Measurements from ENCODE around the gene PAWR.

- no peak for TF ChIP-seq POLR2A (IDR thresholded peaks at IDR 0.05)
- TF ChIP-seq CTCF (IDR thresholded peaks at IDR 0.05 in 4 of 5, conservative IDR thresholded peaks at IDR 0.05 in 1 of 5) = no peak
Measured at GRCh38 chr12:79681008-79681590, 9.7 kb downstream of the PAWR start.

All from gastrocnemius medialis (tissue), 4 donors.